NCI-H2081 treated with DMSO at 0.1 percent for 48 hours (cell line): ENCODE measurements around the gene VWF.
"Not testable (repeated sequence)": the region's sequence is repeated elsewhere in the genome, so short reads cannot be mapped to it uniquely, and the experiment has no call there.

Experiments
- DNase-seq: peaks from one replicate; lab custom pipeline; 2025; lab: John Stamatoyannopoulos, UW

VWF gene

GRCh38 chr12:6032726-6033125, 91.7 kb downstream of the VWF start:
- DNase-seq = no peak

- no peak for DNase-seq
These were observed 93.5 kb downstream of the VWF start for GRCh38 chr12:6031001-6031400.

GRCh38 chr12:6030081-6030480, 94.4 kb downstream of the VWF start:
- DNase-seq = no peak

- DNase-seq = no peak
These were observed 95.1 kb downstream of the VWF start for GRCh38 chr12:6029401-6029800.

GRCh38 chr12:6026998-6027397, 97.5 kb downstream of the VWF start:
- no peak for DNase-seq

- DNase-seq = not testable (repeated sequence)
These were observed 98.7 kb downstream of the VWF start for GRCh38 chr12:6025703-6026298.

GRCh38 chr12:6024066-6024465, 100.4 kb downstream of the VWF start:
- DNase-seq = not testable (repeated sequence)

- DNase-seq = peak; percentile 60
These were observed 103.5 kb downstream of the VWF start for GRCh38 chr12:6020930-6021329.

- DNase-seq = not testable (repeated sequence)
These were observed 104.0 kb downstream of the VWF start for GRCh38 chr12:6020511-6020910.

- DNase-seq = not testable (repeated sequence)
These were observed 105.2 kb downstream of the VWF start for GRCh38 chr12:6019256-6019655.

- no peak for DNase-seq
These were observed 106.2 kb downstream of the VWF start for GRCh38 chr12:6018265-6018664.

GRCh38 chr12:6016756-6017155, 107.7 kb downstream of the VWF start:
- no peak for DNase-seq

GRCh38 chr12:6016004-6016403, 108.5 kb downstream of the VWF start:
- DNase-seq = not testable (repeated sequence)

- not testable (repeated sequence) for DNase-seq
These were observed 109.2 kb downstream of the VWF start for GRCh38 chr12:6015271-6015670.

GRCh38 chr12:6010631-6011350, 113.7 kb downstream of the VWF start:
- not testable (repeated sequence) for DNase-seq

GRCh38 chr12:5997260-5997659, 127.2 kb downstream of the VWF start:
- DNase-seq = no peak

- no peak for DNase-seq
These were observed 128.0 kb downstream of the VWF start for GRCh38 chr12:5996459-5996858.

- DNase-seq = no peak
These were observed 134.8 kb downstream of the VWF start for GRCh38 chr12:5989621-5990020.

GRCh38 chr12:5988659-5989116, 135.8 kb downstream of the VWF start:
- peak; percentile 17 for DNase-seq

- DNase-seq = no peak
These were observed 136.4 kb downstream of the VWF start for GRCh38 chr12:5988088-5988487.

- DNase-seq = no peak
These were observed 136.9 kb downstream of the VWF start for GRCh38 chr12:5987573-5987972.

- no peak for DNase-seq
These were observed 139.0 kb downstream of the VWF start for GRCh38 chr12:5985471-5985870.

GRCh38 chr12:5984873-5985272, 139.6 kb downstream of the VWF start:
- DNase-seq = no peak

GRCh38 chr12:5982106-5982505, 142.4 kb downstream of the VWF start:
- DNase-seq = no peak
